ENCODE data around the gene RING1. TPM values are rescaled to one million over a fixed set of nuclear protein-coding genes. Genes with fewer than 3 reads are reported as not detected.

RING1 gene
- total RNA-seq, 1 donor from 2014 or later, result 46.0 TPM

- intact Hi-C loops (cut with micrococcal nuclease), result no loop called here
These were observed 29.4 kb downstream of the RING1 start for GRCh38 chr6:33237741-33238140.

GRCh38 chr6:33241968-33242367, 33.7 kb downstream of the RING1 start:
- intact Hi-C loops (cut with micrococcal nuclease), result no loop called here

- intact Hi-C loops (cut with micrococcal nuclease), result no loop called here
These were observed 35.2 kb downstream of the RING1 start for GRCh38 chr6:33243476-33243875.

- intact Hi-C loops (cut with micrococcal nuclease), result loop anchor here (1.0 to 5.0 kb wide), 11 partner anchors 44 to 403 kb away; partner anchors contain the start of genes HLA-DMB, HLA-DPB1, HSD17B8 and PSMB8
These were observed 39.8 kb downstream of the RING1 start for GRCh38 chr6:33247977-33248642.

- intact Hi-C loops (cut with micrococcal nuclease), result loop anchor here (1.0 to 5.0 kb wide), 11 partner anchors 44 to 404 kb away; partner anchors contain the start of genes HLA-DMB, HLA-DPB1, HSD17B8 and PSMB8
These were observed 40.3 kb downstream of the RING1 start for GRCh38 chr6:33248643-33248931.

GRCh38 chr6:33248932-33249731, 40.8 kb downstream of the RING1 start:
- intact Hi-C loops (cut with micrococcal nuclease), result loop anchor here (1.0 to 5.0 kb wide), 20 partner anchors 22 to 1119 kb away; partner anchors contain the start of genes B3GALT4, FKBPL, HLA-DMB and HLA-DPB1

GRCh38 chr6:33249732-33250630, 41.7 kb downstream of the RING1 start:
- intact Hi-C loops (cut with micrococcal nuclease), result loop anchor here (1.0 to 5.0 kb wide), 14 partner anchors 21 to 1120 kb away; partner anchors contain the start of genes B3GALT4, FKBPL, HLA-DMB and KIFC1

- intact Hi-C loops (cut with micrococcal nuclease), result no loop called here
These were observed 42.4 kb downstream of the RING1 start for GRCh38 chr6:33250731-33251130.

- intact Hi-C loops (cut with micrococcal nuclease), result no loop called here
These were observed 43.2 kb downstream of the RING1 start for GRCh38 chr6:33251395-33252012.

GRCh38 chr6:33252759-33253158, 44.5 kb downstream of the RING1 start:
- intact Hi-C loops (cut with micrococcal nuclease), result no loop called here

GRCh38 chr6:33254591-33254990, 46.3 kb downstream of the RING1 start:
- intact Hi-C loops (cut with micrococcal nuclease), result no loop called here

GRCh38 chr6:33259032-33259431, 50.7 kb downstream of the RING1 start:
- intact Hi-C loops (cut with micrococcal nuclease), result no loop called here

Other genes starting within 250 kb of the RING1 start
- gene BRD2, start 239.9 kb upstream of the RING1 start, total RNA-seq, result 313 and 336 TPM in 2 replicates
- 5.8 and 8.4 TPM in 2 replicates for gene HLA-DOA, start 198.9 kb upstream of the RING1 start, total RNA-seq
- gene HLA-DPA1, start 134.9 kb upstream of the RING1 start, total RNA-seq, result 201 and 213 TPM in 2 replicates
- 93.9 and 99.1 TPM in 2 replicates for gene HLA-DPB1, start 132.5 kb upstream of the RING1 start, total RNA-seq
- gene COL11A2, start 16.0 kb upstream of the RING1 start, total RNA-seq, result 0.42 and 0.61 TPM in 2 replicates
- 44.1 and 47.2 TPM in 2 replicates for gene RXRB, start 7.8 kb upstream of the RING1 start, total RNA-seq
- gene SLC39A7, start 7.6 kb upstream of the RING1 start, total RNA-seq, result 60.7 and 62.1 TPM in 2 replicates
- gene HSD17B8, start 3.8 kb upstream of the RING1 start, total RNA-seq, result 6.9 TPM in 2 replicates
- gene VPS52, start 63.4 kb downstream of the RING1 start, total RNA-seq, result 64.0 and 71.6 TPM in 2 replicates
- 1,946 and 1,985 TPM in 2 replicates for gene RPS18, start 63.6 kb downstream of the RING1 start, total RNA-seq
- 17.1 and 19.7 TPM in 2 replicates for gene B3GALT4, start 68.6 kb downstream of the RING1 start, total RNA-seq
- 68.2 and 70.7 TPM in 2 replicates for gene WDR46, start 80.7 kb downstream of the RING1 start, total RNA-seq
- 71.8 and 79.6 TPM in 2 replicates for gene PFDN6, start 81.1 kb downstream of the RING1 start, total RNA-seq
- 45.7 and 46.5 TPM in 2 replicates for gene RGL2, start 90.4 kb downstream of the RING1 start, total RNA-seq
- gene TAPBP, start 105.6 kb downstream of the RING1 start, total RNA-seq, result 415 TPM in 2 replicates
- 12.4 and 13.3 TPM in 2 replicates for gene ZBTB22, start 109.2 kb downstream of the RING1 start, total RNA-seq
- gene DAXX, start 114.5 kb downstream of the RING1 start, total RNA-seq, result 76.7 and 80.6 TPM in 2 replicates
- gene KIFC1, start 183.3 kb downstream of the RING1 start, total RNA-seq, result 76.1 and 76.9 TPM in 2 replicates
- gene PHF1, start 202.5 kb downstream of the RING1 start, total RNA-seq, result 37.1 and 38.5 TPM in 2 replicates
- gene CUTA, start 209.6 kb downstream of the RING1 start, total RNA-seq, result 134 and 135 TPM in 2 replicates
- 31.8 and 32.4 TPM in 2 replicates for gene SYNGAP1, start 211.6 kb downstream of the RING1 start, total RNA-seq
- gene ZBTB9, start 246.1 kb downstream of the RING1 start, total RNA-seq, result 11.7 and 12.1 TPM in 2 replicates

Data from T-helper 1 cell treated with Interleukin-12 subunit alpha and Interleukin-12 subunit beta and Interleukin-4 antibody, amounts not matched to agents 30 ng/mL and 1 ng/mL, for 36 hours (primary cell).